Fibroblast of lung (primary cell): ENCODE results near the gene KRT84. TPM values are rescaled to one million over a fixed set of nuclear protein-coding genes. Genes with fewer than 3 reads are reported as not detected.

Experiments
- DNase-seq, 2 donors: peaks; one replicate each; pipeline versions ENCODE4 v3.0.0 to v3.0.0-alpha.2; 2010; ENCODE audit warnings: low read depth in 2 of 2
- H2AFZ ChIP-seq: 2 replicates; pipeline ENCODE4 v1.5.1; 2012; ENCODE audit warnings: low read length, control low read depth, inconsistent platforms
- H3K27ac ChIP-seq: 2 replicates; pipeline ENCODE4 v1.5.1; 2011; ENCODE audit warnings: low read length, control low read depth; ENCODE audit not compliant: insufficient read depth
- H3K27me3 ChIP-seq: 2 replicates; pipeline ENCODE4 v1.5.1; 2011; ENCODE audit warnings: mild to moderate bottlenecking, low read length; ENCODE audit not compliant: control insufficient read depth, insufficient read depth
- H3K36me3 ChIP-seq: 2 replicates; pipeline ENCODE4 v1.5.1; 2011; ENCODE audit warnings: low read length; ENCODE audit not compliant: control insufficient read depth, insufficient read depth
- H3K4me1 ChIP-seq: 2 replicates; pipeline ENCODE4 v1.5.1; 2011; ENCODE audit warnings: low read length; ENCODE audit not compliant: control insufficient read depth, insufficient read depth; ENCODE audit errors: extremely low read depth
- H3K4me2 ChIP-seq: 2 replicates; pipeline ENCODE4 v1.5.1; 2011; ENCODE audit warnings: low read length, control low read depth; ENCODE audit not compliant: insufficient read depth; ENCODE audit errors: extremely low read depth
- H3K4me3 ChIP-seq, 4 experiments: fragments of 200-600 bp in 1 of 4; sonication (generic) in 1 of 4; replicated peaks in 1 of 4; 2 replicates each; pipeline ENCODE4 v1.5.1; 2011 to 2016; ENCODE audit warnings: low read length in 4 of 4, low read depth in 3 of 4, mild to moderate bottlenecking in 3 of 4, control low read depth in 2 of 4, inconsistent platforms in 1 of 4, mixed read lengths in 1 of 4; ENCODE audit not compliant: insufficient read depth in 1 of 4; ENCODE audit errors: control extremely low read depth in 1 of 4
- H3K79me2 ChIP-seq: 2 replicates; pipeline ENCODE4 v1.5.1; 2012; ENCODE audit warnings: mild to moderate bottlenecking, low read length, inconsistent platforms; ENCODE audit not compliant: control insufficient read depth, insufficient read depth
- H3K9ac ChIP-seq: 2 replicates; pipeline ENCODE4 v1.5.1; 2011; ENCODE audit warnings: mild to moderate bottlenecking, low read length, control low read depth; ENCODE audit not compliant: insufficient read depth
- H3K9me3 ChIP-seq: 2 replicates; pipeline ENCODE4 v1.5.1; 2012; ENCODE audit warnings: low read depth, low read length; ENCODE audit not compliant: control insufficient read depth, insufficient read depth
- H4K20me1 ChIP-seq: 2 replicates; pipeline ENCODE4 v1.5.1; 2011; ENCODE audit warnings: low read length; ENCODE audit not compliant: control insufficient read depth, insufficient read depth; ENCODE audit errors: extremely low read depth
- CTCF ChIP-seq, 2 donors: IDR thresholded peaks in 1 of 2; conservative IDR thresholded peaks in 1 of 2; 1 replicate in 1 of 2; 2 replicates in 1 of 2; pipeline ENCODE4 v1.5.1; 2011 to 2012; ENCODE audit warnings: low read length in 2 of 2, control low read depth in 1 of 2, inconsistent platforms in 1 of 2, low read depth in 1 of 2, mild to moderate bottlenecking in 1 of 2
- EZH2 ChIP-seq: IDR thresholded peaks from 2 replicates; pipeline ENCODE4 v1.5.1; 2012; ENCODE audit warnings: low read length, control low read depth, mild to moderate bottlenecking; ENCODE audit errors: missing control alignments
- polyA plus RNA-seq, 2 donors: library from polyadenylated mRNA; depleted of rRNA in 1 of 2; stranded (reverse) in 1 of 2; unstranded in 1 of 2; fragments of >200 nt; gene quantifications; 2 replicates each; pipeline ENCODE4 v1.2.1, GENCODE V29; 2011 to 2012; ENCODE audit warnings: missing spikeins in 1 of 2
- total RNA-seq: library from RNA; depleted of rRNA; stranded (reverse); fragments of >200 nt; gene quantifications from 2 replicates; pipeline ENCODE4 v1.2.1, GENCODE V29; 2014

Gene KRT84
- total and polyA plus RNA-seq, 2 donors (not counting 1 experiment from before 2014, with no cell fraction given) = not detected

- Histone ChIP-seq H3K4me2 (no peak overlapping the region), H3K9ac (no peak overlapping the region), H3K9me3 (no peaks in the 10 kb centered on the region), H3K27me3 (peaks cover 6% of the 10 kb centered on the region), H3K79me2 (no peaks in the 10 kb centered on the region), H3K36me3 (no peaks in the 10 kb centered on the region), H4K20me1 (no peaks in the 10 kb centered on the region), H3K27ac (no peak overlapping the region), H3K4me3 (no peak overlapping the region), H2AFZ (no peak overlapping the region), H3K4me1 (no peaks in the 10 kb centered on the region)
- TF ChIP-seq CTCF (conservative IDR thresholded peaks at IDR 0.05 in 1 of 2, IDR thresholded peaks at IDR 0.05 in 1 of 2; ENCODE audit: low read depth in 1 of 2, low read length in 2 of 2) = no peak
- no peak for TF ChIP-seq EZH2
- DNase-seq = no peak
Measured at GRCh38 chr12:52425466-52425865, 40.0 kb upstream of the KRT84 start.

GRCh38 chr12:52423661-52424500 is 38.4 kb upstream of the KRT84 start:
- H3K27ac ChIP-seq = no peak overlapping the region
- H4K20me1 ChIP-seq = no peaks in the 10 kb centered on the region
- no peak overlapping the region for H3K4me2 ChIP-seq
- H3K9ac ChIP-seq = no peak overlapping the region
- no peak for DNase-seq
- H3K36me3 ChIP-seq = no peaks in the 10 kb centered on the region
- H3K9me3 ChIP-seq = no peaks in the 10 kb centered on the region
- no peaks in the 10 kb centered on the region for H3K79me2 ChIP-seq
- TF ChIP-seq EZH2 (no peak), CTCF (conservative IDR thresholded peaks at IDR 0.05 in 1 of 2, IDR thresholded peaks at IDR 0.05 in 1 of 2; ENCODE audit: low read depth in 1 of 2, low read length in 2 of 2) (no peak)
- no peaks in the 10 kb centered on the region for H3K4me1 ChIP-seq
- H3K4me3 ChIP-seq = no peak overlapping the region
- H3K27me3 ChIP-seq = peaks cover 6% of the 10 kb centered on the region
- no peak overlapping the region for H2AFZ ChIP-seq

GRCh38 chr12:52423035-52423434 is 37.6 kb upstream of the KRT84 start:
- Histone ChIP-seq H3K9me3 (no peaks in the 10 kb centered on the region), H3K27ac (no peak overlapping the region), H3K36me3 (no peaks in the 10 kb centered on the region), H2AFZ (no peak overlapping the region), H3K4me3 (no peak overlapping the region), H3K9ac (no peak overlapping the region), H3K27me3 (peaks cover 6% of the 10 kb centered on the region), H4K20me1 (no peaks in the 10 kb centered on the region), H3K4me2 (no peak overlapping the region), H3K79me2 (no peaks in the 10 kb centered on the region), H3K4me1 (no peaks in the 10 kb centered on the region)
- no peak for DNase-seq
- no peak for TF ChIP-seq EZH2
- no peak for TF ChIP-seq CTCF (conservative IDR thresholded peaks at IDR 0.05 in 1 of 2, IDR thresholded peaks at IDR 0.05 in 1 of 2; ENCODE audit: low read depth in 1 of 2, low read length in 2 of 2)
